HG03025 (cell line): ENCODE data around the gene GLIS1.

Experiments used
- ATAC-seq: cut with Tn5 transposase; IDR thresholded peaks from one replicate; pipeline ENCODE4 v1.9.1; 2021; ENCODE audit warnings: mild to moderate bottlenecking, moderate library complexity; ENCODE audit not compliant: unreplicated experiment, low FRiP score

GLIS1 gene

DNA sequence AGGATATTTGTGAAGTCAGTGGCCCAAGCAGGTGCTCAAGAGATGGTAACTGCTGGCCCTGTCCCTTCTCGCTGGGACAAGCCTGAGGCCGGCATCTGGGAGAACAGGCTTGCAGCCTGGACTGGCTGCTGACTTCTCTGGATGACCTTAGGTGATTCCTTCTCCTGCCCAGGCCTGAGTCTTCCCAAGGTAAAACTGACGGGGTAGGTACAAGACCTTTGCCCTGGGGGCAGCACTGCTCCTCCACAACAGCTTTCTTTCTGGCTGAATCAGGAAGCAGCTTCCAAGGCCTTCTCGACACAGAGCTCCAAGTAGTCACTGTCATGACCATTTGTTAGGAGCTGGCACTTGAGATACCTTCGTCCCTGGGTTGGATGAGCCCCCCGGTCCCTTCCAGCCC is 220.2 kb downstream of the GLIS1 start:
- ATAC-seq, result no peak

- no peak for ATAC-seq
These were observed 221.1 kb downstream of the GLIS1 start for GRCh38 chr1:53517821-53518352.

DNA sequence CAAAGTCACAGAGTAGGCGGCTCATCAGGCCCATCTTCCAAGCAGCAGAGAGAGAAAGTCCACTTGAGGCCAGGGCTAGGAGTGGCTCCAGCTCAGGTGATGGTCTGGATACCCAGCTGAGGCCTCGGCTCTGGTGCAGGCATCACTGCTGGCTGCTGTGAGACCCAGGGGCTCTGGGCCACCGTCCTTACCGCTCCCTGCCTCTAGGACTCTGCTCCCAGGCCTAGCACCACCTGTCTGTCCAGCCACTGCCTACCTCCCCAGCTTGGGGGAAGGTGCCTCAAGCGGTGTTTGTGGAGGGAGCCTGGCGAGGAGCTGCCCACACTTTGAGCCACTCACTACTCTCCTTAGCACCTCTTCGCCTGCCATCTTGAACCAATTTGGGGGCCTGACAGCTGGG is 221.9 kb downstream of the GLIS1 start:
- ATAC-seq, result no peak

GRCh38 chr1:53516181-53516580 is 222.8 kb downstream of the GLIS1 start:
- no peak for ATAC-seq

DNA sequence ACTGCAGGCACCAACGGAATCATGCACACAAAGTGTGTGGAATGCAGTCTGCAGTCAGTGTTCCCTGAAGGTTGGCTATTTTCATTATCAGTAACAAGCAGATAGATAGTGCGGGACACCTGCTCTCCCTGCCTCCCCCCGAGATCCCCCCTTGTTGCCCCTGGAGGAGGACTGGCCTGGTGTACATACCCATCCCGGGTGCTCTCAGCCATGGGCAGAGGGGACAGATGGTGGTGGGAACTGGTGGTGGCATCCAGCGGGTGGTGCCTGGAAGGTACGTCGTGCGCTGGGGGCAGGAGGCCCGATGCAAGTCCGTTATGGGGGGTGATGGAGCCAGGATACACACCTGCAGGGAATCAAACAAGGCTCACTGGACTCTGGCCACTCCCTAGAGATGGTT is 224.5 kb downstream of the GLIS1 start:
- no peak for ATAC-seq

DNA sequence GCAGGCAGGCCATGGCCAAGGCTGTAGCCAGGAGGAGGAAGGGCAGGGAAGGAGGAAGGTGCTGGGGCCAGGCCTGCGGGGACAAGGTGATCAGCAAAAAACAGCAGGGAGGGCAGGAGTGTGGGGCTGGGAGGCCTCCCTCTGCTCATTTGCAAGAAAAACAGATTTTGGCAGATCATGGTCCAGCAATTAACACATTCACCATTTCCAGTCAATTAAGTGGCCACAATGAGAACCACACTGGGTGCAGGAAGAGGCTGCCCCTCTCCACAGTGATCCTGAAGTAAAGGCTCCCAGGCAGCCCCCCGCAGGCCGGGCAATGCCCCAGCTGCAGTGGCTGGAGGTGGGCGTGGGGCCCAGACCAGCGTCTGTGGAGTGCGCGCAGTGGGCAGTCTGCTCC is 225.1 kb downstream of the GLIS1 start:
- ATAC-seq, result no peak

GRCh38 chr1:53512807-53513755 is 225.9 kb downstream of the GLIS1 start:
- no peak for ATAC-seq

DNA sequence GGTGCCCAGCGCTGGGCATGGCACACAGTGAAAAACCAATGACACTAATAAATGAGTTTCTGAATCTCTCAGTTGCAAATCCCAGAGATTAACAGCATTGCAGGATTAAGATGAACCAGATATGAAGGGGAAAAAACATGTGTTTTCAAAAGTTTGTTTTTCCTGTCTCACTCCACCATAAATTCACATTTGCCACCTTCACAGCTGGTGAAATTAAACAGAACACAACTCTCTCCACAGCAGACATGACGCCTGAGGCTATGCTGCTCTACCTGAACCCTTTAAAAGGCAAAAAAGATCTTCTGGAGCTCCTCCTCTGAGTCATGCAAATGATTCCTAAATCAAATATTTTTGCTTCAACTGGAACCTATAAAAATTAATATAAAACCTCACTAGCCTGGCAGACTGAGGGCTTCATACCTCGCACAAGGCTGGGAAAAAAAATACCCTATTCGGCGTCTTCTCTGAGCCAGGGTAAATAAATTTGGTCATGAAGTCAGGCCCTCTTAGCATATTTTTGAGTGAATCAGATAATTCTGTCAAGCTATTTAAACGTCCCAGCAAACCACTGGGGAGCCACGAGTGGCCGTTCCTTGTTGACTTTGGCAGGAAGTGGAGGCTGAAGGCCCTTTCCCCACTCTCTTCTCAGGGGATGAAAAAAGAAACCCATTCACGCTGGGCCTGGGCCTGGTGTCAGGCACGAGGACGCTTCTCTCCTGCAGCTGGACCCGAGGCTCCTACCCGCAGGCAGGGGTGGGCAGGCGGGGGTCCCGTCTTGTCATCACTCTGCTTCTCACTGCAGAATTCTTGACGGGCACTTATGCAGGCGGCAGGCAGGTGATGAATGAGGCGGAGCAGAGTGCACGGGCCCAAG is 226.8 kb downstream of the GLIS1 start:
- ATAC-seq, result no peak

- no peak for ATAC-seq
These were observed 227.5 kb downstream of the GLIS1 start for GRCh38 chr1:53511323-53511932.

DNA sequence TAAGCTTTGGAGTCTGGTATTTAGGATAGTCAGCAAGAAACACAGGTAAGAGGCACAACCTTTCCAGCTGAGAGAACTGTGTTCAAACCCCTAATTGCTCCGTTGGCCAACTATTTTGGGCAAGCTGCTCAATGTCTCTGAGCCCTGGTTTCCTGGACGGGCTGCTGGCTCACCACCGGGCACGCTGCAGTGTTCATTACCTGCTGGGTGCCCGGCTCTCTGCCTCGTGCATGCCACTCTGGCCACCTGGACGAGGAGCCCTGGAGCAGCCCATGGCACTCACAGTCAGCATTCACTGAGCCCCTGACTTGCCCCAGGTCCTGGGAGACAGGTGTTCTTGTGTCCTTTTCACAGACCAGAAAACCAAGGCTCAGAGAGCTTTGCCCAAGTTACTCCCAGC is 228.7 kb downstream of the GLIS1 start:
- ATAC-seq, result no peak

- ATAC-seq, result no peak
These were observed 229.2 kb downstream of the GLIS1 start for GRCh38 chr1:53509775-53510174.

DNA sequence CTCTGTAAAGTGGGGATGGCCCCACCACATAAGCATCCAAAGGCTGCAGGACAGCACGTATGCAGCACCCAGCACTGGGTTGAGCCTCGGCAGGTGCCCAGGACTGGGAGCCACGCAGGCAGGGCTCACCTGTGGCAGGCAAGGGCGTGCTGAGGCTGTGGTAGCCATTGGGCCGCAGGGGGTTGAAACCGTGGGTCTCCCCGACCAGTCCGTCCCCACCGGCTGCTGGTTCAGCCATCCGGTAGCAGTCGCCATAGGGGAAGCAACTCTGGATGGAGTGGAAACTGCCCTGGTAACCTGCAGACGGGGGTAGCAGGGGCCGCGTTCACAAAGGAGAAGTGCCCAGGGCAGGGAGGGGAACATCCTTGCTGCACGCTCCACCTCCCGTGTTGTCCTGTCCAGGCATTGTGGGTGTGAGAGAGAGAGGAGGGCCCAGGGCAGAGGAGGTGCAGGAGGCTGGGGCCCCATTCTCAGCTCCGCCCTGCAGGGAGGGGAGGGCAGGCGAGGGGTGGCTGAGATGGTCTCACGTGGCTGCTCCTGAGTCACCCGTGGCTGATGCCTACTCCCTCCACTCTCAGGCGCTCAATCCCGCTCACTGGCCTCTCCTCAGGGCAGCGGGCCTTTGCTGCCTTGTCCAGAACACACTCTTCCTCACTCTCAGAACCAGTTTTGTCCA is 229.8 kb downstream of the GLIS1 start:
- ATAC-seq, result no peak

GRCh38 chr1:53508056-53508990 is 230.6 kb downstream of the GLIS1 start:
- no peak for ATAC-seq

DNA sequence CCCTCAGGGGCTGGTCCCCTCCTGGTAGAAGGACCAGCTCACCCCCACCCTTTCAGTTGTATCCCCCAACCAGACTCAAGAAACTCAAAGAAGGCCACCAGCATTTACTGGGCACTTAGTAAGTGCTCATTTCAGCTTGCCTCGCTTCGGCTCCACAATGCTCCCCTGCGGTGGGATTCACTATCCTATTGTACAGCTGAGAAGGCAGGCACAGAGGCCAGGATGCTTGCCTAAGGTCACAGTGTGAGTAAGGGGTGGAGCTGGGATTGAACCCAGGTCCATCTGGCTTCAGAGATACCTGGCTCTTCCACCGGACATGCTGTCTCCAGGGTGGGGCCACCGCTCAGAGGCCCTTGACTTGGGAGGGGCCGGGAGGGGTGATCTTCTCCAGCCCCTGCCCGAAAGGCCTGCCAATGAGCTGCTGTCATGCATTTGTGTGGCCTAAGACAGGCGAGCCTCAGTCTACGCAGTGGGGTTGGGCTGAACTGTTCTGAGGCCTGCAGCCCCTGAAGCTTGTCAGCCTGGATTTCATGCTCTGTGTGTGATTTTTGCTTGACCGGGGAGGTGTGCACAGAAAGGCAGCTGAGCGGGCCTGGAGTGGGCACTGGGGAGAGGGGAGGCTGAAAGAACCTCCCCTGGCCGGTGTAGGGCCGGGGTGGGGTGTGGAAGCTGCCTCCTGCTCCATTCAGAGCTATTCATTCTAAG is 231.7 kb downstream of the GLIS1 start:
- ATAC-seq, result no peak

GRCh38 chr1:53506355-53507050 is 232.5 kb downstream of the GLIS1 start:
- no peak for ATAC-seq

GRCh38 chr1:53505891-53506290 is 233.1 kb downstream of the GLIS1 start:
- ATAC-seq, result no peak

DNA sequence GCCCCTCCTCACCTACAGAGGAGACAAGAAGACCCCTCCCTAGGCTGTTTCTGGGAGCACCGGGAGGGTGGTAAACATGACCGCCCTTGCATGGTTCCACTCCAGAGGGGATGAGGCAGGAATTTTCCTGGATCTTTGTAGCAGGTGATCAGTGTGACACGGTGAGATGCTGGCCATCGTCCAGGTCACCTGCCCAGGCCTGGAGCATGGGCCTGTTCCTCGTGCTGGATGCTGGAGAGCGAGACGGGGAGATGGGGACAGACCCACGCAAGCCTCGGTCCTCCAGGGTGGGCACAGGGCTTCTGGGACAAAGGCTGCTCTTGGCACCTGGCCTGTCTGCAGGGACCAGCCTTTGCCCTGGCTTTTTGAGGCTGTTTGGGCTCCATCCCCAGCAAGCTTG is 233.6 kb downstream of the GLIS1 start:
- ATAC-seq, result no peak

- ATAC-seq, result no peak
These were observed 234.1 kb downstream of the GLIS1 start for GRCh38 chr1:53504901-53505300.
